Peyer's patch (tissue), 4 donors: Measurements from ENCODE around the gene IL17RA. TPM values are rescaled to one million over a fixed set of nuclear protein-coding genes. Genes with fewer than 3 reads are reported as not detected.

Experiments used
- DNase-seq, 3 donors: peaks; one replicate each; pipeline ENCODE4 v3.0.0-alpha.2; 2017 to 2019
- H3K27ac ChIP-seq, 4 donors: fragments of 200-600 bp; sonication (generic); one replicate each; pipeline ENCODE4 v1.5.1; 2016 to 2019
- H3K27me3 ChIP-seq, 2 donors: fragments of 200-600 bp; sonication (generic); one replicate each; pipeline ENCODE4 v1.5.1; 2019
- H3K36me3 ChIP-seq, 3 donors: fragments of 200-600 bp; sonication (generic); one replicate each; pipeline ENCODE4 v1.5.1; 2016 to 2019
- H3K4me1 ChIP-seq, 4 donors: fragments of 200-600 bp; sonication (generic); one replicate each; pipeline ENCODE4 v1.5.1; 2016 to 2019
- H3K4me3 ChIP-seq, 4 donors: fragments of 200-600 bp; sonication (generic); 1 replicate in 3 of 4; 2 replicates in 1 of 4; pipeline ENCODE4 v1.5.1; 2016 to 2019; ENCODE audit warnings: mild to moderate bottlenecking in 1 of 4
- H3K9me3 ChIP-seq, 4 donors: fragments of 200-600 bp; sonication (generic); one replicate each; pipeline ENCODE4 v1.5.1; 2016 to 2019; ENCODE audit warnings: mild to moderate bottlenecking in 1 of 4
- CTCF ChIP-seq, 6 experiments: fragments of 450-650 bp in 4 of 6; fragments of 200-600 bp in 2 of 6; sonication (generic) in 1 of 6; IDR thresholded peaks; one replicate each; pipeline ENCODE4 v1.5.1; 2017 to 2019; ENCODE audit warnings: antibody characterized with exemption in 6 of 6, mild to moderate bottlenecking in 3 of 6, moderate library complexity in 1 of 6
- POLR2A ChIP-seq, 2 donors: fragments of 450-650 bp; IDR thresholded peaks; one replicate each; pipeline ENCODE4 v1.5.1; 2017; ENCODE audit warnings: antibody characterized with exemption in 2 of 2, mild to moderate bottlenecking in 2 of 2, moderate library complexity in 2 of 2
- total RNA-seq, 4 donors: library from RNA; depleted of rRNA; stranded (reverse); fragments of >200 nt; gene quantifications; one replicate each; pipeline ENCODE4 v1.1.0, GENCODE V29; 2016

Gene IL17RA
- total RNA-seq, 4 donors from 2014 or later: 12.4 to 23.6 (median 18.3) TPM

GRCh38 chr22:17137170-17137569, 52.4 kb downstream of the IL17RA start:
- Histone ChIP-seq H3K4me1 (no peaks in the 10 kb centered on the region), H3K36me3 (peaks cover 0 to 48% (median 0%) of the 10 kb centered on the region in 3 donors), H3K4me3 (no peak overlapping the region), H3K27ac (no peak overlapping the region), H3K9me3 (no peaks in the 10 kb centered on the region), H3K27me3 (no peaks in the 10 kb centered on the region)
- no peak for TF ChIP-seq CTCF (IDR thresholded peaks at IDR 0.05)
- no peak for TF ChIP-seq POLR2A (IDR thresholded peaks at IDR 0.05)
- DNase-seq: peak in 1 of 3 donors; percentile 1

DNA sequence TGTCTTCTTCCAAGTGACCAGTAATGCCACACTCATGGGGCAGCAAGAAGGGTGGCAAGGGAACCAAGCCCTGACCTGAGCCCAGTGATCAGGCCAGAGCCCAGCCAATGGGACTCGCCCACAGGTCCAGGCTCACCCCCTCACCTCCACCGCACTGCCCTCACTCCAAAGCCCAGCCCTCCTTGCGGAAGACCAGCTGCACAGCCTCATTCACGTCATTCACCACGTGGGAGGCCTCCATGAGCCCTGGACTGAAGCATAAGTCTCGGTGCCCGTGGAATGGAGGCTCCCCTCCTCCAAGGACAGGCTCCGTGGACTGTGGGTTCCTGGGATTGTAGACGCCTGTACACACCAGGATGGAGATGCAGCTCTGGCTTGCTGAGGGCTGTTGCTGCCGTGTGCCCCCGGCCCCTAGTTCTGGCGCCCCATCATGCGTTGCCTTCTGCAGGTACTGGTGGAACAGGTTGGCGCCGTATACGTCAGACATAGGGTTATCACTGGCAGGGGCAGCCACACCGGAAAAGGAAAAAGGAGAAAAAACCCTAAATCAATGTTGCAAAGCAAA, 53.1 kb downstream of the IL17RA start:
- Histone ChIP-seq H3K4me3 (no peak overlapping the region), H3K27ac (no peak overlapping the region), H3K27me3 (no peaks in the 10 kb centered on the region), H3K4me1 (no peaks in the 10 kb centered on the region), H3K36me3 (peaks cover 0 to 53% (median 0%) of the 10 kb centered on the region in 3 donors), H3K9me3 (no peaks in the 10 kb centered on the region)
- peak in 1 of 3 donors; percentile 20 for DNase-seq
- no peak for TF ChIP-seq POLR2A (IDR thresholded peaks at IDR 0.05)
- TF ChIP-seq CTCF (IDR thresholded peaks at IDR 0.05): no peak

DNA sequence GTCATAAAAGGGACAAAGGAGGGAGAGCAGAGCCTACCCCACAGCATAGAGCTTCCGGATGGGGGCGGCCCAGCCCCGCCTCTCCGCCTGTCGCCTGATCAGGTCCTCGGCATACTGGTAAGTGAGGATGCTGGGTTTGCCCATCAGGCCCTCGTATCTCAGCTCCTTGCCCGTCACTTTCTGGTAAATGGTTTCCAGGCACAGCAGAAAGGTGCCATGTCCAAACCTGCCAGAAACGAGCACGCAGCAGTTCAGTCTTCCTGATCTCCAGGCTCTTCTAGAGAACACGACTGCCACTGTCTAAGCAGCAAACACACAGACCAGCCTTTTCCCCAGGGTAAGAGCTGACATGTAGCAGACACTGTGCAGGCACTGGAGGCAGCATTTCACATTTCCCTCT, 53.7 kb downstream of the IL17RA start:
- H3K27ac ChIP-seq: no peak overlapping the region
- peaks cover 0 to 59% (median 0%) of the 10 kb centered on the region in 3 donors for H3K36me3 ChIP-seq
- no peak overlapping the region for H3K4me3 ChIP-seq
- peak in 1 of 3 donors; percentile 30 for DNase-seq
- no peaks in the 10 kb centered on the region for H3K9me3 ChIP-seq
- no peaks in the 10 kb centered on the region for H3K27me3 ChIP-seq
- no peak for TF ChIP-seq POLR2A (IDR thresholded peaks at IDR 0.05)
- TF ChIP-seq CTCF (IDR thresholded peaks at IDR 0.05): no peak
- H3K4me1 ChIP-seq: no peaks in the 10 kb centered on the region

DNA sequence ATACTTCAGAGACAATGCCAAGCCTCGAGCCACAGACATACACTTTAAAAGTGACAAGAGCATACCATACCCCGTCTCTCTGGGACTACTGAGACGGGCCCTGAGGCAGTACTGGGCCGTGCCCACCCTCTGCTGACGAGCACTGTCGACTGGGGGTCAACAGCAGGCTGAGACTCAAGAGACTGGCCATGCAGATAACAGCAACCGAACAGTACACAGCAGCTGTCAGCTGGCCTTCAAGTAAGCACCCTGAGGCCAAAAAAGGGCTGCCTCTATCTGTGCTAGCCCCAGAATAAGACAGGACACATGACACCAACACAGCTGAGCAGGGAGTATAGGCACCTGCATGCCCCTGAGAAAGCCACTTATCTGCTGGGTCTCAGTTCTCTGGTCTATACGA, 55.2 kb downstream of the IL17RA start:
- Histone ChIP-seq H3K9me3 (no peaks in the 10 kb centered on the region), H3K4me3 (no peak overlapping the region), H3K27ac (no peak overlapping the region), H3K4me1 (no peaks in the 10 kb centered on the region), H3K36me3 (peaks cover 0 to 73% (median 0%) of the 10 kb centered on the region in 3 donors), H3K27me3 (no peaks in the 10 kb centered on the region)
- DNase-seq: peak in 1 of 3 donors; percentile 15
- no peak for TF ChIP-seq POLR2A (IDR thresholded peaks at IDR 0.05)
- no peak for TF ChIP-seq CTCF (IDR thresholded peaks at IDR 0.05)

- no peaks in the 10 kb centered on the region for H3K4me1 ChIP-seq
- no peak overlapping the region for H3K4me3 ChIP-seq
- no peak overlapping the region for H3K27ac ChIP-seq
- H3K36me3 ChIP-seq: peaks cover 0 to 75% (median 0%) of the 10 kb centered on the region in 3 donors
- no peak for TF ChIP-seq POLR2A (IDR thresholded peaks at IDR 0.05)
- TF ChIP-seq CTCF (IDR thresholded peaks at IDR 0.05): no peak
- no peaks in the 10 kb centered on the region for H3K9me3 ChIP-seq
- peak in 1 of 3 donors; percentile 34 for DNase-seq
- no peaks in the 10 kb centered on the region for H3K27me3 ChIP-seq
Observed at GRCh38 chr22:17140826-17141766, 56.3 kb downstream of the IL17RA start.
